Stimulated activated CD8-positive, alpha-beta memory T cell treated with anti-CD3 and anti-CD28 coated beads, Interleukin-4, amount 100 ng/mL, for 24 hours (primary cell): ENCODE results near the gene FBXL12.
A peak's percentile ranks its signal among the peaks of the same experiment; 100 is the strongest.
"Not testable (repeated sequence)": the region's sequence is repeated elsewhere in the genome, so short reads cannot be mapped to it uniquely, and the experiment has no call there.

Experiments
- DNase-seq: peaks from one replicate; pipeline ENCODE4 v3.0.0-alpha.2; 2020; ENCODE audit warnings: low read depth

FBXL12 gene

GRCh38 chr19:9792206-9793070, 26.4 kb downstream of the FBXL12 start:
- peak; percentile 85 for DNase-seq

GRCh38 chr19:9791552-9792205, 27.2 kb downstream of the FBXL12 start:
- DNase-seq: peak; percentile 84

- DNase-seq: not testable (repeated sequence)
Measured at GRCh38 chr19:9791073-9791367, 27.9 kb downstream of the FBXL12 start.

- not testable (repeated sequence) for DNase-seq
Measured at GRCh38 chr19:9789579-9789978, 29.3 kb downstream of the FBXL12 start.

- DNase-seq: no peak
Measured at GRCh38 chr19:9789066-9789465, 29.8 kb downstream of the FBXL12 start.

- DNase-seq: not testable (repeated sequence)
Measured at GRCh38 chr19:9788604-9789003, 30.3 kb downstream of the FBXL12 start.

- DNase-seq: no peak
Measured at GRCh38 chr19:9786819-9787218, 32.1 kb downstream of the FBXL12 start.

- DNase-seq: no peak
Measured at GRCh38 chr19:9786342-9786741, 32.5 kb downstream of the FBXL12 start.

- peak; percentile 97 for DNase-seq
Measured at GRCh38 chr19:9785367-9786331, 33.2 kb downstream of the FBXL12 start.

GRCh38 chr19:9784163-9784496, 34.7 kb downstream of the FBXL12 start:
- DNase-seq: not testable (repeated sequence)

GRCh38 chr19:9782338-9782737, 36.5 kb downstream of the FBXL12 start:
- DNase-seq: no peak

GRCh38 chr19:9768175-9769112, 50.4 kb downstream of the FBXL12 start, which contains the start of gene ZNF846:
Gene ZNF846, minus strand, starts transcription at chr19:9768738. Its CDS starts 3,788 bp downstream, at chr19:9764950.
- peak; percentile 88 for DNase-seq
